Right kidney (tissue), 9 donors: Measurements from ENCODE around the gene HEPH.
A peak's percentile ranks its signal among the peaks of the same experiment; 100 is the strongest.
"Not testable (repeated sequence)": the region's sequence is repeated elsewhere in the genome, so short reads cannot be mapped to it uniquely, and the experiment has no call there.

ENCODE experiments used
- DNase-seq: peaks from one replicate; pipeline ENCODE4 v3.0.0-alpha.2; 2016
- long read RNA-seq, 8 donors: transcript quantifications; one replicate each; lab custom pipeline, GENCODE V29; 2026

The HEPH gene, protein sequence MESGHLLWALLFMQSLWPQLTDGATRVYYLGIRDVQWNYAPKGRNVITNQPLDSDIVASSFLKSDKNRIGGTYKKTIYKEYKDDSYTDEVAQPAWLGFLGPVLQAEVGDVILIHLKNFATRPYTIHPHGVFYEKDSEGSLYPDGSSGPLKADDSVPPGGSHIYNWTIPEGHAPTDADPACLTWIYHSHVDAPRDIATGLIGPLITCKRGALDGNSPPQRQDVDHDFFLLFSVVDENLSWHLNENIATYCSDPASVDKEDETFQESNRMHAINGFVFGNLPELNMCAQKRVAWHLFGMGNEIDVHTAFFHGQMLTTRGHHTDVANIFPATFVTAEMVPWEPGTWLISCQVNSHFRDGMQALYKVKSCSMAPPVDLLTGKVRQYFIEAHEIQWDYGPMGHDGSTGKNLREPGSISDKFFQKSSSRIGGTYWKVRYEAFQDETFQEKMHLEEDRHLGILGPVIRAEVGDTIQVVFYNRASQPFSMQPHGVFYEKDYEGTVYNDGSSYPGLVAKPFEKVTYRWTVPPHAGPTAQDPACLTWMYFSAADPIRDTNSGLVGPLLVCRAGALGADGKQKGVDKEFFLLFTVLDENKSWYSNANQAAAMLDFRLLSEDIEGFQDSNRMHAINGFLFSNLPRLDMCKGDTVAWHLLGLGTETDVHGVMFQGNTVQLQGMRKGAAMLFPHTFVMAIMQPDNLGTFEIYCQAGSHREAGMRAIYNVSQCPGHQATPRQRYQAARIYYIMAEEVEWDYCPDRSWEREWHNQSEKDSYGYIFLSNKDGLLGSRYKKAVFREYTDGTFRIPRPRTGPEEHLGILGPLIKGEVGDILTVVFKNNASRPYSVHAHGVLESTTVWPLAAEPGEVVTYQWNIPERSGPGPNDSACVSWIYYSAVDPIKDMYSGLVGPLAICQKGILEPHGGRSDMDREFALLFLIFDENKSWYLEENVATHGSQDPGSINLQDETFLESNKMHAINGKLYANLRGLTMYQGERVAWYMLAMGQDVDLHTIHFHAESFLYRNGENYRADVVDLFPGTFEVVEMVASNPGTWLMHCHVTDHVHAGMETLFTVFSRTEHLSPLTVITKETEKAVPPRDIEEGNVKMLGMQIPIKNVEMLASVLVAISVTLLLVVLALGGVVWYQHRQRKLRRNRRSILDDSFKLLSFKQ
- long read RNA-seq, donor 1, full-length matches to known transcripts: 2 of 7 reads
- long read RNA-seq, donor 1, partial matches to known transcripts: 0 of 7 reads
- long read RNA-seq, donor 1, other reads (novel, unspliced or antisense): 5 of 7 reads
- long read RNA-seq, donor 2, partial matches to known transcripts: 0 of 4 reads
- long read RNA-seq, donor 2, other reads (novel, unspliced or antisense): 0 of 4 reads
- long read RNA-seq, donor 3, partial matches to known transcripts: 0 of 2 reads
- long read RNA-seq, donor 3, other reads (novel, unspliced or antisense): 0 of 2 reads
- long read RNA-seq, donor 4, partial matches to known transcripts: 11 of 12 reads
- long read RNA-seq, donor 4, other reads (novel, unspliced or antisense): 0 of 12 reads
- long read RNA-seq, donor 5, full-length matches to known transcripts: 6 of 14 reads
- long read RNA-seq, donor 5, partial matches to known transcripts: 8 of 14 reads
- long read RNA-seq, donor 5, other reads (novel, unspliced or antisense): 0 of 14 reads
- long read RNA-seq, donor 6, partial matches to known transcripts: 0 of 1 reads
- long read RNA-seq, donor 6, other reads (novel, unspliced or antisense): 0 of 1 reads
- long read RNA-seq, donor 7, transcript HEPH-207 (4 exons, 838 nt): major isoform, 6 of 23 reads
- long read RNA-seq, donor 7, partial matches to known transcripts: 17 of 23 reads
- long read RNA-seq, donor 7, other reads (novel, unspliced or antisense): 0 of 23 reads
- long read RNA-seq, donor 8, full-length matches to known transcripts: 3 of 16 reads
- long read RNA-seq, donor 8, partial matches to known transcripts: 13 of 16 reads
- long read RNA-seq, donor 8, other reads (novel, unspliced or antisense): 0 of 16 reads

DNA sequence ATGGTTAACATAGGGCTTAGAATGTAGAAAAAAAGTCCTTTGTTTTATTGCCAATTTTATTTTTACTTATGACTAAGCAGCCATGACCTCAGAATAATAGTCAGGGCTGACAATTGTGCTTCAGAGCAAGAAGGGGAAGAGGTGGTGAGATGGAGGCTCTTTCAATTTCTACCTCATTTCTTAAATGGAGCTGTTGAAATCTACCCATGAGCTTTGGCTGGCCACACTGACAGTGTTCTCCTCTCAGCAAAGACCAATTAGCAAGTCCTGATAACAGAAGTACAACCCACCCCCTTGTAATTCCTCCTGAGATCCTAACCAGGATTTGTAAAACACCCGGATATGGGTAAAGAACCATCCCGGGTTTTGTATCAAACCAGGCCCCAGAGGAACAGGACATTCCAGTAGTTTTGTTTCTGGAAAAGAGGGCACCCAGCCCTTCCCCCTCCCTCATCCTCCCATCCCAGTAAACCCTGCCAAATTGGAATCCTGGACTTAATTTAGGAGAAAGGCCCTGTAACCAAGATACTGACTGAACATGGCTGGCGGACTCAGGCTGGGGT, at the start of gene HEPH:
Gene HEPH, plus strand, starts transcription at position 399 of the 563 bp plus-strand sequence. CDS start 6,324 bp downstream, outside the sequence.
- DNase-seq: no peak

DNA sequence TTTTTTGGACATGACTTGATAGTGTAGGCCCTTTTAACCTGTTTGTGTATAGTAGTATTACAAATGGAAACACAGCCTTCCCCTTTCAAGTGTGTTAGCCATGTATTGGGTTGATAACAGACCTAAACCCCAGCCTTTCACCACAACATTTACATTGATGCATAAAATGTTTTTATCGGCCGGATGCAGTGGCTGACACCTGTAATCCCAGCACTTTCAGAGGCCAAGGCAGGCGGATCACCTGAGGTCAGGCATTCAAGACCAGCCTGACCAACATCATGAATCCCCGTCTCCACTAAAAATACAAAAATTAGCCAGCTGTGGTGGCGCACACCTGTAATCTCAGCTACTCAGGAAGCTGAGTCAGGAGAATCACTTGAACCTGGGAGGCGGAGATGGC, 45.3 kb upstream of the HEPH start:
- not testable (repeated sequence) for DNase-seq

DNA sequence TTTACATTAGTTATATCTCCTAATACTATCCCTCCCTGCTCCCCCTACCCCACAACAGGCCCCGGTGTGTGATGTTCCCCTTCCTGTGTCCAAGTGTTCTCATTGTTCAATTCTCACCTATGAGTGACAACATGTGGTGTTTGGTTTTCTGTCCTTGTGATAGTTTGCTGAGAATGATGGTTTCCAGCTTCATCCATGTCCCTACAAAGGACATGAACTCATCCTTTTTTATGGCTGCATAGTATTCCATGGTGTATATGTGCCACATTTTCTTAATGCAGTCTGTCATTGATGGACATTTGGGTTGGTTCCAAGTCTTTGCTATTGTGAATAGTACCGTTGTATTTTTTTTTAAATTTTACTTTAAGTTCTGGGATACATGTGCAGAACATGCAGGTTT, 42.7 kb upstream of the HEPH start:
- DNase-seq: not testable (repeated sequence)

DNA sequence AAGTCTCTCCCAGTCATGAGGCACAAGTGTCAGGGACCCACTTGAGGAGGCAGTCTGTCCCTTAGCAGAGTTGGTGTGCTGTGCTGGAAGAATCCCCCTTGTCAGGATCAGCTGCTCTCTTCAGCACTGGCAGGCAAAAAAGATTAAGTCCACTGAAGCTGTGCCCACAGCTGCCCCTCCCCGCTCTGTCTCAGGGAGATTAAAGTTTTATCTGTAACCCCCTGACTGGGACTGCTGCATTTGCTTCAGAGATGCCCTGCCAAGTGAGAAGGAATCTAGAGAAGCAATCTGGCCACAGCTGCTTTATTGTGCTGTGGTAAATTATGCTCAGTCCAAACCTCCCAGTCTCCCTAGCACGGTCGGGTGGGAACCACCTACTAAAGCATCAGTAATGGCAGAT, 37.4 kb upstream of the HEPH start:
- DNase-seq: no peak

DNA sequence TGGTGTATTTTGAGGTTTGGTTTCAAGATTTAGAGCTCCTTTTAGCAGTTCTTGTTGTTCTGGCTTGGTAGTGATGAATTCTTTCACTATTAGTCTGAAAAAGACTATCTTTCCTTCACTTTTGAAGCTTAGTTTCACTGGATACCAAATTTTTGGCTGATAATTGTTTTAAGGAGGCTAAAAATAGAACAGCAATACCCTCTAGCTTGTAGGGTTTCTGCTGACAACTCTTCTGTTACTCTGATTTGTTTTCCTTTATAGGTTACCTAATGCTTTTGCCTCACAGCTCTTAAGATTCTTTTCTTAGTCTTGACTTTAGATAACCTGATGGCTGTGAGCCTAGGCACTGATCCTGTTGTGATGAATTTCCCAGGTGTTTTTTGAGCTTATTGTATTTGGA, 33.6 kb upstream of the HEPH start:
- DNase-seq: no peak

DNA sequence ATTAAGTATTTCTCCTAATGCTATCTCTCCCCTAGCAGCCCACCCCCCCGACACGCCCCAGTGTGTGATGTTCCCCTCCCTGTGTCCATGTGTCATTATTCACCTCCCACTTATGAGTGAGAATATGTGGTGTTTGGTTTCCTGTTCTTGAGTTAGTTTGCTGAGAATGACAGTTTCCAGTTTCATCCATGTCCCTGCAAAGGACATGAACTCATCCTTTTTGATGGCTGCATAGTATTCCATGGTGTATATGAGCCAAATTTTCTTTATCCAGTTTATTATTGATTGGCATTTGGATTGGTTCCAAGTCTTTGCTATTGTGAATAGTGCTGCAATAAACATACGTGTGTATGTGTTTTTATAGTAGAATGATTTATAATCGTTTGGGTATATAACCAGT, 28.8 kb upstream of the HEPH start:
- DNase-seq: not testable (repeated sequence)

DNA sequence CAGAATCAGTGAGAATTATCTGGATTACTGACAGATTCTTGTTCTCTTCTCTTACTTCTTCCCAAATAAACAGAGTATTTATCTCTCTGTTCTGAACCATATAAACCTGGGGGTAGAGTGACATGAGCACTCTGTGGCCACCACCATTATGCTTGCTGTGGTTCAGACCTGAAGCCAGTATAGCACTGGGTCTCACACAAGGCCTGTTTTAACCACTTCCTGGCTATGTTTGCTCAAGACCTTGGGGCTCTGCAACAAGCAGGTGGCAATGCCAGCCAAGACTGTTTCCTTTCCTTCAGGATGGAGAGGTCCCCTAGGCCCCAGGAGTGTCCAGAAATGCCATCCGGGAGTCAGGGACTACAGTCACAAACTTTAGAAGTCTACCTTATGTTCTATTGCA, 21.7 kb upstream of the HEPH start:
- DNase-seq: no peak

DNA sequence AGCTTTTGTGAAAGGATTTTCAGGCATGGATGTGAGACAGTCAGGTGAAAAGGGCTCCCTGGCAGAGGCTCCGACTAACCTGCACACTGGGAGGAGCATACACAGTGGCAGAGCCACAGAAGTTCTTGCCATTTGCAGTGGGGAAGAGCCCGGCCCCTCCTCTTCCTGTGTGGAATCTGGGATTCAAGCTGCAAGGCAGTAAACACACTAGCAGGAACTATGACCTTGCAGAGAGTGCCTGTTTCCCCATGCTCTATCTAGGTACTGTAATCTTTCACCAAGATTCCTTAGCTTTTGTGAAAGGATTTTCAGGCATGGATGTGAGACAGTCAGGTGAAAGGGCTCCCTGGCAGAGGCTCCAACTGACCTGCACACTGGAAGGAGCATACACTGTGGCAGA, 19.8 kb upstream of the HEPH start:
- no peak for DNase-seq

DNA sequence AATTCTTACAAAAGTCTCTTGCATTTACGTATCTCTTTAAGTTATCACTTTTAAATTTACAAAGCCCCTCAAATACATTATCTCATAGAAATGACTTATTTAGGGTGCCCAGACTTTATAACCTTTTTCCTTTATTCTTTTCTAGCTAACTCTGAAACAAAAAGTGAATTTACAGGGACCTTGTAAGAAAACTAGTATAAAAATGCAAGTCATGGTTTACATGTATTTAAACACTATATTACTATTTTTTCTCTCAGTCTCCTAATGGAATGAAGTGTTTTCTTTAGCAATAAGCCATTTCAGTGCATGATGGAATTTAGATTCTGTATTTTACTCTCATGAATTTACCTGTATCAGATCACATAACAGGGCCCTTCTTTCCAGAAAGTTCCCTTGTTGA, 14.5 kb upstream of the HEPH start:
- no peak for DNase-seq

DNA sequence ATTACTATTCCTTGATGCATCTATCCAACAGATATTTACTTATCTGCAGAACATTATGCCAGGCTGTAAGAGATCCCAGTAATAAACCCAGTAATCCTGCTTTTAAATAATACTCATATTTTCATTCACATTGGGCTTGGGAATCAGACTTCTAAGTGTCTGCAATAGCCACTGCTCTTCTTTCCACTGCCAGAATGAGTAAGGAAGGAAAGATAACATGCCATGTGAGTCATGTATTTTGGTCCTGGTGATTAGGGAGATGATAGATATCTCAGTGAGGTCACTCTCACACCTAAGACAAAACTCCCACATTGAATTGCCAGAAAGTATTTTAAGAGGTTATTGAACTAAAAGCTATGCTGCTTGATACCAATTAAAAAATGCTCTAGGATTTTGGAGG, 13.9 kb upstream of the HEPH start:
- no peak for DNase-seq

DNA sequence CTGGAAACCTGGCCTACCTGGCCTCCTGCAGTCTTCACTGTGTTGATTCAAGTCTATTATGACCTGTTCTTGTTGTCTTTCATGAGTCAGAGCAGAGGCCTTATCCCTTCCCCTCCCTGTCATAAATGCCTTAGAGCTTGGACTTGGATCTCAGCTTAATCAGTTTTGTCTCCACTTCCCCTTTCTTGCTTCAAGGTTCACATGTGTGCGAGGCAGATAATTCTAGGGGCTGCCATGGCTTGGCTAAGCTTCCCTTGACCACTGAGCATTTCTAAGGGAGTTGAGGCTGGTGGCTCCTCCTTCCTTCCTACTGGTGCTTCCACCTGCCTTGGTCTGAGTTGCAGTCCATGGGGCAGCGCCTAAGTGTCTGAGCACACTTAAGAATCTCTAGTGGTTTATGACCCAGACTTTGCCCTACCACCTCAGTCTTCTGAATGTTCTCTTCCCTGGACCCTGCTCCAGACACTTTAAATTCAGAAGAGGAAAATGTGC, 1.7 kb upstream of the HEPH start:
- DNase-seq: no peak

DNA sequence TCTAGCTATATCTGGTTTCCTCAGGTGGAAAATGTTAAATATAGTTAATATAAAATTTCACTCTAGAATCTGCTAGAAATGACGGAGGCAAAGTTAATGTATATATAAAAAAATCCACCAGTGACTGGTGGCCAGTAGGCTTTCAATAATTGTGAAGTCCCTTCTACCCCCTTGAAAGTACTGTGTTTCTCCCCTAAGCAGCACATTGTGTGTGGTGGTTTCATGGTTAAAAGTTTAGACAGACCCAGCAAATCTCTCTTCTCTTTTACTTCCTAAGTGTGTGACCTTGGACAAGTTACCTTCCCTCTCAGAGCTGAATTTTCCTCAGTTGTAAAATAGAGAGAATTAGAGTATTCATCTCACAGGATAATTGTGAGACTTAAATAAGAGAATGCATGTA, 600 bp upstream of the HEPH start:
- no peak for DNase-seq

DNA sequence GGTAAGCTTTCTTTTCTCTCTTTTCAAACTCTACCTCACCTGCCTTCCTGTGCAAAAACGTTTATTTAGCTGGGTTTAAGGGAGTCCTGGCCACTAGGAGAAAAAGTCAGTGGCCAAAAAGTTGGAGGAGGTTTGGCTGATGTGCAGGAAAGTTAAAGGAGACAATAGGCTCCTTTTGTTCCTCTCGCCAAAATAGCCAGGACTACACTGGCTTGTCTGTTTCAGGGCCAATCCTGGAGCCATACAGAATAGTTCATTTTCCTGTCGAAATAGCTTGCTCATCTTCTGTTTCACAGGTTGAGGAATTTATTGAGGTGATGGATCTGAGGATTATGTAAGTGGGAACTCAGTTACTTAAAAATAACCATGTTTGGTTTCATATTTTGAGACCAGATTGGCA, 423 bp downstream of the HEPH start:
- DNase-seq: peak; percentile 34

DNA sequence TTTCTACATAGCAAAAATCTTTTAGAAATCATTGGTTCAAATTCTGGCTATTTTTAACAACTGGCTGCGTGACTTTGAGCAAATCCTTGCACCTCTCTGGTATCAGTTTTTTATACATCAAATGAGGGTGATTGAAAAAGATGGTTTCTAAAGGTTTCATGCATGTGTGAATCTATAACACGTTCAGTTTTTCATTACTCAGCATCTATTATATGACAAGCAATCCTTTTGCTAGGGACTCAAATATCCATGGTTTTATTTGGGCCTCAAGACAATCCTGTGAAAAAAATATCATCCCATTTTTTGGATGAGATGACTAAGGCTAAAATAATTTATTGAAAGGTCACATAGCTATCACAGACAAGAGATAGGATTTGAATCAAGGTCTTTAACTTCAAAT, 884 bp downstream of the HEPH start:
- DNase-seq: no peak

DNA sequence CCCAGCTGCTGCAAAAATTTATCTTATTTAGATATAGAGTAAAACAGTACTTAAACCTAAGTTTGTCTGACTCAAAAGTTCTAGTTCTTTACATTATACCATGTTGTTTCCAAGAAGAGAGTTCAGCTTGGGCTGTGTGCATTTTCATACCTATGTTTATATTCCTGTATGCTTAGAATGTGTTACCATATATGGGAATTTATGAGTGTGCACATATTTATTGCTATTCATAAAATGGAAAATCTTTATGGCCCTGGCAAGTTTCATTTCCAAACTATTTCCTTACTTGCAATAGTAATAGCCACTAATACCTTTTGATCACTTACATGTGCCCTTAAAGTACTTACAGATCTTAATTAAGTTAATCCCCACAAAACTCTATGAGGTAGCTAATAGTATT, 2.6 kb downstream of the HEPH start:
- no peak for DNase-seq

DNA sequence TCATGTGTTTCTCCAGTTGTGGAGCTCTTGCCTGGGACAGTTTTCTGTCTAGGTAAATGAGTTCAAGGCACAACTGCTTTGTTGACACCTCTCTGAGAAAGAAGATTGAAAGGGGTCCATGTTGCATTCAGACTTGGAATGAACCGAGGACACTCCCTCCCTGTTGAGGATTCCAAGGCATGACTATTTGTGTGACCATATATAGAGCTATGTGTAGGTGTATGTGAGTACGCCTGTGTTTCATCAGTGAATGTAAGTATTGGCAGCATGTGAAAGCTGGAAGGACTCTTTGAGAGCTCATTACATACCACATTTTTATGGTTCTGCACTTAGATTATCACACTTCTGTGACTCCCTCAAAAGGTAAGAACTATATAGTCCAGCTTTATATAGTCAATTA, 3.4 kb downstream of the HEPH start:
- DNase-seq: no peak

DNA sequence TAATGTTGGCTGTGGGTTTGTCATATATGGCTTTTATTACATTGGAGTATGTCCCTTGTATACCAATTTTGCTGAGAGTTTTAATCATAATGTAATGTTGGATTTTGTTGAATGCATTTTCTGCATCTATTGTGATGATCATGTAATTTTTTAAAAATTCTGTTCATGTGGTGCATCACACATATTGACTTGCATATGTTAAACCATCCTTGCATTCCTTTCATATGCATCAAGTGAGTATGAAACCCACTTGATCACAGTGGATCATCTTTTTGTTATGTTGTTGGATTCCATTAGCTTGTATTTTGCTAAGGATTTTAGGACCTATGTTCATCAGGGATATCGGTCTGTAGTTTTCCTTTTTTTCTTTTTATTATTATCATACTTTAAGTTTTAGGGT, 12.1 kb downstream of the HEPH start:
- no peak for DNase-seq

DNA sequence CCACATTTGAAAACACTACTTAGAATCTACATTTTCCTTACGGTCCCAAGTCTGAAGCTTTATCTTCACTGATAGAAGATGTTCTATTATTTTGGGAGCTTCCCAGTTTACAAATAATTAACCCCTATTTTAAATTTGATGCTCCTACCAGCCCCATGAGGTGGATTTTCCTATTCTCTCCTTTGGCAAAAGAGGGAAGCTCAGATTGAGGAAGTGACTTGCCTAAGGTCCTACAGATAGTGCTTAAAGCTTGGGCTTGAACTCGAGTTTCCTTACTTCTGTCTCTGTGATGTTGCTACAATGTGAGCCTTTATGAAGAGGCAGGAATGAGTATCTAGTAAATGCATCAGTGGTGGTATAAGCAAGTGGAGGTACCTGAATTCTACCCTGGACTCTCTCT, 27.5 kb downstream of the HEPH start:
- DNase-seq: no peak

DNA sequence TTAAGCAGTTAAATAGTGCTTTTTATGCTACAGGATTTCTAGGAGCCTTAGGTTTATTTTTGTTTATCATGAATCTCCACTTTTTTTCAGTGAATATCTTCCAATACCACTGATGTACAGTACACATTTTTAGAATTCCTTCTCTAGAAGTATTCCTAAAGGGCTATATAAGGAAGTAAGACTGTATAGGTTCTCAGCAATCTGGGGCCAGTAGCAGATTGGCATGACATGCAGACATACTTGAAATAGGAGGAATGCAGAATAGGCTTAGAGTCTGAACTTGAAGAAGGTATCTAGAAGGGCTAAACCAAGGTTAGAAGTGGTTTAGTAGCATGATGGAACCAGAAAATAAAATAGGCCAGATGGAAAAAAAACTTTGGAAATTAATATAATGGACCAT, 29.8 kb downstream of the HEPH start:
- DNase-seq: no peak

DNA sequence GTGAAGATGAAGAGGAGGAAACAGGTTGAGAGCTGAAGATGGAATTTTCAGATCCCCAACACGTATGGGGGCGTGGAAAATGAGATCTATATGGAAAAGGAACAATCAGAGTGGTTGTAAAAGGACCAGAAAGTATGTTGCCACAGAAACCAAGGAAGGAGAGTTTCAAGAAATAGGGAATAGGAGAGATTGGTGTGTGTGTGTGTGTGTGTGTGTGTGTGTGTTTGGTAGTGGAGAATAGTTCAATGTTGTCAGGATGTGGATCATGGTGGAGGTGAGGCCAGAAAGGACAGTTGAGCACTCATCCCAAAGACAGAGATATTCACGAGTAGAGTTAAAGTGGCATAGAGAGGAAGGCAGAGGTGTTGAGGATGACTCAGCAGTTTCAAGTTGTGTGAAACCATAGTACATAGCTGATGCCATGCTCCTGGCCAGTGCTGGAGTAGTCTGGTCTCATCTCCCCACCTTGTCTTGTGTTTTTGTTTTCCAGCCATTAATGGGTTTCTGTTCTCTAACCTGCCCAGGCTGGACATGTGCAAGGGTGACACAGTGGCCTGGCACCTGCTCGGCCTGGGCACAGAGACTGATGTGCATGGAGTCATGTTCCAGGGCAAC, 36.1 kb downstream of the HEPH start:
- no peak for DNase-seq
